ENCODE results near the gene C13orf42. TPM values are rescaled to one million over a fixed set of nuclear protein-coding genes. Genes with fewer than 3 reads are reported as not detected.

Gene C13orf42
- total RNA-seq, 2 experiments from 2014 or later, result not detected

- intact Hi-C loops (cut with micrococcal nuclease), result no loop called here
- H3K36me3 Mint-ChIP-seq (ENCODE audit: low read depth), result no peaks in the 10 kb centered on the region
Measured at GRCh38 chr13:51148952-51149573, 38.0 kb upstream of the C13orf42 start.

GRCh38 chr13:51148223-51148951 lies 37.3 kb upstream of the C13orf42 start:
- peaks cover 18% of the 10 kb centered on the region for H3K27me3 Mint-ChIP-seq
- no peak overlapping the region for H3K27ac Mint-ChIP-seq
- intact Hi-C loops (cut with micrococcal nuclease), result no loop called here
- no peaks in the 10 kb centered on the region for H3K4me1 Mint-ChIP-seq (ENCODE audit: low read depth)
- ChIA-PET POLR2A (no interaction called here), CTCF (interaction anchor here (1.6 to 4.2 kb wide), 2 partner anchors 23 to 139 kb away, joined by 11 to 18 read pairs; no protein-coding TSS in a partner anchor)
- no peak overlapping the region for H3K4me3 Mint-ChIP-seq
- no peak for TF ChIP-seq CTCF (IDR thresholded peaks at IDR 0.05)
- peaks cover 5% of the 10 kb centered on the region for H3K9me3 Mint-ChIP-seq
- no peaks in the 10 kb centered on the region for H3K36me3 Mint-ChIP-seq (ENCODE audit: low read depth)
- ATAC-seq (peak; percentile 30), DNase-seq (no peak)

More at GRCh38 chr13:51148952-51149573, 38.0 kb upstream of the C13orf42 start:
- Mint-ChIP-seq H3K4me1 (ENCODE audit: low read depth) (peaks cover 2% of the 10 kb centered on the region), H3K9me3 (peaks cover 4% of the 10 kb centered on the region), H3K27ac (no peak overlapping the region), H3K27me3 (peaks cover 20% of the 10 kb centered on the region), H3K4me3 (no peak overlapping the region)
- DNase-seq, result peak; percentile 22
- TF ChIP-seq CTCF (IDR thresholded peaks at IDR 0.05), result peak; percentile 18
- ChIA-PET POLR2A (no interaction called here), CTCF (interaction anchor here (0.8 to 4.2 kb wide), 3 partner anchors 24 to 649 kb away, joined by 3 to 18 read pairs (median 11); no protein-coding TSS in a partner anchor)
- no peak for ATAC-seq

GRCh38 chr13:51147732-51148131 lies 36.7 kb upstream of the C13orf42 start:
- ChIA-PET CTCF (interaction anchor here (1.6 to 4.2 kb wide), 3 partner anchors 23 to 139 kb away, joined by 11 to 18 read pairs (median 14); no protein-coding TSS in a partner anchor), POLR2A (no interaction called here)
- no peaks in the 10 kb centered on the region for H3K4me1 Mint-ChIP-seq (ENCODE audit: low read depth)
- ATAC-seq (no peak), DNase-seq (no peak)
- H3K27me3 Mint-ChIP-seq, result peaks cover 15% of the 10 kb centered on the region
- no peak for TF ChIP-seq CTCF (IDR thresholded peaks at IDR 0.05)
- peaks cover 5% of the 10 kb centered on the region for H3K9me3 Mint-ChIP-seq
- no peak overlapping the region for H3K27ac Mint-ChIP-seq
- intact Hi-C loops (cut with micrococcal nuclease), result no loop called here
- H3K36me3 Mint-ChIP-seq (ENCODE audit: low read depth), result no peaks in the 10 kb centered on the region
- H3K4me3 Mint-ChIP-seq, result no peak overlapping the region

GRCh38 chr13:51146667-51147066 lies 35.6 kb upstream of the C13orf42 start:
- POLR2A ChIA-PET, result no interaction called here
- TF ChIP-seq CTCF (IDR thresholded peaks at IDR 0.05), result no peak
- intact Hi-C loops (cut with micrococcal nuclease), result no loop called here
- DNase-seq, result no peak
- Mint-ChIP-seq H3K36me3 (ENCODE audit: low read depth) (no peaks in the 10 kb centered on the region), H3K4me3 (no peak overlapping the region), H3K27ac (no peak overlapping the region), H3K9me3 (peaks cover 5% of the 10 kb centered on the region), H3K4me1 (ENCODE audit: low read depth) (no peaks in the 10 kb centered on the region), H3K27me3 (peaks cover 15% of the 10 kb centered on the region)
- CTCF ChIA-PET, result interaction anchor here (0.6 to 2.7 kb wide), 3 partner anchors 11 to 178 kb away, joined by 3 to 14 read pairs (median 3); no protein-coding TSS in a partner anchor
- ATAC-seq, result no peak

- DNase-seq (no peak), ATAC-seq (no peak)
- CTCF ChIA-PET, result no interaction called here
- Mint-ChIP-seq H3K9me3 (no peaks in the 10 kb centered on the region), H3K4me3 (no peak overlapping the region), H3K27ac (no peak overlapping the region), H3K36me3 (ENCODE audit: low read depth) (no peaks in the 10 kb centered on the region), H3K27me3 (no peaks in the 10 kb centered on the region), H3K4me1 (ENCODE audit: low read depth) (no peaks in the 10 kb centered on the region)
- TF ChIP-seq CTCF (IDR thresholded peaks at IDR 0.05), result no peak
- POLR2A ChIA-PET, result no interaction called here
- intact Hi-C loops (cut with micrococcal nuclease), result no loop called here
Measured at GRCh38 chr13:51137250-51137649, 26.2 kb upstream of the C13orf42 start.
